Testis (tissue), 2 donors: ENCODE measurements around the gene FAM20C.

Experiments
- POLR2A ChIP-seq: fragments of 450-650 bp; IDR thresholded peaks from one replicate; pipeline ENCODE4 v1.6.1; 2017; ENCODE audit warnings: antibody characterized with exemption, mild to moderate bottlenecking, moderate library complexity
- TF ChIP-seq, protein P1 (sequence below), 3 experiments: fragments of 450-650 bp in 2 of 3; fragments of 200-600 bp in 1 of 3; sonication (generic) in 1 of 3; IDR thresholded peaks; one replicate each; pipeline ENCODE4 v1.5.1; 2016 to 2019; ENCODE audit warnings: antibody characterized with exemption in 3 of 3, mild to moderate bottlenecking in 2 of 3, moderate library complexity in 1 of 3

DNA sequence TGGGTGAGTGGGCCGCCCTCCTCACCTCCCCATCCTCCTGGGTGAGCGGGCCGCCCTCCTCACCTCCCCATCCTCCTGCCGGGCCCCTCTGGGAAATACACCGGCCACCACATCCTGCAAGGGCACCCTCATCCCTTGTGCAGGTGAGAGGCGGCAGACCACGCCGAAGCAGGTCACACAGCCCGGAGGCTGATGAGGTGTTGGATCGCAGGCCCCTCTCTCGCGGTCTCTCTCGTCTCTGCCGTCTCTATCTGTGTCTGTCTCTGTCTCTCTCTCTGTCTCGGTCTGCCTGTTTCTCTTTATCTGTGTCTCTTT, 66.8 kb downstream of the FAM20C start:
- TF ChIP-seq POLR2A: no peak
- TF ChIP-seq, protein P1, sequence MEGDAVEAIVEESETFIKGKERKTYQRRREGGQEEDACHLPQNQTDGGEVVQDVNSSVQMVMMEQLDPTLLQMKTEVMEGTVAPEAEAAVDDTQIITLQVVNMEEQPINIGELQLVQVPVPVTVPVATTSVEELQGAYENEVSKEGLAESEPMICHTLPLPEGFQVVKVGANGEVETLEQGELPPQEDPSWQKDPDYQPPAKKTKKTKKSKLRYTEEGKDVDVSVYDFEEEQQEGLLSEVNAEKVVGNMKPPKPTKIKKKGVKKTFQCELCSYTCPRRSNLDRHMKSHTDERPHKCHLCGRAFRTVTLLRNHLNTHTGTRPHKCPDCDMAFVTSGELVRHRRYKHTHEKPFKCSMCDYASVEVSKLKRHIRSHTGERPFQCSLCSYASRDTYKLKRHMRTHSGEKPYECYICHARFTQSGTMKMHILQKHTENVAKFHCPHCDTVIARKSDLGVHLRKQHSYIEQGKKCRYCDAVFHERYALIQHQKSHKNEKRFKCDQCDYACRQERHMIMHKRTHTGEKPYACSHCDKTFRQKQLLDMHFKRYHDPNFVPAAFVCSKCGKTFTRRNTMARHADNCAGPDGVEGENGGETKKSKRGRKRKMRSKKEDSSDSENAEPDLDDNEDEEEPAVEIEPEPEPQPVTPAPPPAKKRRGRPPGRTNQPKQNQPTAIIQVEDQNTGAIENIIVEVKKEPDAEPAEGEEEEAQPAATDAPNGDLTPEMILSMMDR (IDR thresholded peaks at IDR 0.05): no peak
